SU-DHL-6 (cell line): ENCODE data around the gene TENM4.

ENCODE experiments used
- H2AFZ ChIP-seq: fragments of 200-600 bp; sonication (generic); 2 replicates; pipeline ENCODE4 v1.6.1; 2014; ENCODE audit warnings: low read depth, mild to moderate bottlenecking, moderate library complexity, mixed read lengths, antibody characterized with exemption, low read length; ENCODE audit not compliant: severe bottlenecking
- H3F3A ChIP-seq: fragments of 200-600 bp; shearing (Covaris generic); 2 replicates; pipeline ENCODE4 v1.6.0; 2016; ENCODE audit warnings: antibody characterized with exemption, mild to moderate bottlenecking; ENCODE audit not compliant: insufficient read depth
- H3K27ac ChIP-seq: fragments of 200-600 bp; sonication (generic); 2 replicates; pipeline ENCODE4 v1.5.1; 2016; ENCODE audit warnings: low read depth, mild to moderate bottlenecking, low read length, moderate library complexity, mixed read lengths
- H3K27me3 ChIP-seq: fragments of 200-600 bp; sonication (generic), shearing (Covaris generic); 2 replicates; pipeline ENCODE4 v1.6.0; 2014; ENCODE audit warnings: mild to moderate bottlenecking, low read length
- H3K36me3 ChIP-seq: fragments of 200-600 bp; sonication (generic); 2 replicates; pipeline ENCODE4 v1.6.1; 2014; ENCODE audit warnings: mild to moderate bottlenecking, low read length, mixed read lengths
- H3K4me2 ChIP-seq: fragments of 300-600, 200-600 bp; shearing (Covaris generic), sonication (generic); 2 replicates; pipeline ENCODE4 v1.6.0; 2014; ENCODE audit warnings: low read length, low read depth, mild to moderate bottlenecking; ENCODE audit not compliant: poor library complexity, severe bottlenecking
- H3K4me3 ChIP-seq: fragments of 200-600 bp; sonication (generic); 2 replicates; pipeline ENCODE4 v1.5.1; 2014; ENCODE audit warnings: antibody characterized with exemption, low read length, mild to moderate bottlenecking, mixed read lengths; ENCODE audit not compliant: insufficient read depth, poor library complexity, severe bottlenecking
- H3K79me2 ChIP-seq: fragments of 200-600 bp; sonication (generic); 2 replicates; pipeline ENCODE4 v1.6.1; 2014; ENCODE audit warnings: mild to moderate bottlenecking, low read length, moderate library complexity; ENCODE audit not compliant: insufficient read depth
- H3K9ac ChIP-seq: fragments of 200-600 bp; sonication (generic); 2 replicates; pipeline ENCODE4 v1.7.0; 2014; ENCODE audit warnings: mild to moderate bottlenecking, low read length
- H3K9me2 ChIP-seq: fragments of 200-600 bp; sonication (generic); replicated peaks from 2 replicates; pipeline ENCODE4 v1.6.1; 2014; ENCODE audit warnings: low read length; ENCODE audit not compliant: insufficient read depth
- H3K9me3 ChIP-seq: fragments of 200-600 bp; sonication (generic); 2 replicates; pipeline ENCODE4 v1.6.1; 2014; ENCODE audit warnings: low read length, mixed read lengths; ENCODE audit not compliant: insufficient read depth
- H4K20me1 ChIP-seq: fragments of 200-600 bp; sonication (generic); 2 replicates; pipeline ENCODE4 v1.6.1; 2014; ENCODE audit warnings: low read depth, mild to moderate bottlenecking, antibody characterized with exemption, low read length, moderate library complexity, mixed read lengths
- EZH2phosphoT487 ChIP-seq: fragments of 200-600 bp; sonication (generic), shearing (Covaris generic); conservative IDR thresholded peaks from 2 replicates; pipeline ENCODE4 v1.6.1; 2018; ENCODE audit warnings: mild to moderate bottlenecking, antibody characterized with exemption, low read length, moderate library complexity, mixed read lengths
- TF ChIP-seq, protein P1 (sequence below): fragments of 200-600 bp; sonication (generic); IDR thresholded peaks from one replicate; pipeline ENCODE4 v1.5.1; 2017; ENCODE audit warnings: antibody characterized with exemption, mild to moderate bottlenecking, low read length, moderate library complexity; ENCODE audit not compliant: insufficient read depth, poor library complexity, severe bottlenecking

Gene TENM4

GRCh38 chr11:78791254-78791653, 649.6 kb downstream of the TENM4 start:
- Histone ChIP-seq H3K9ac (no peak overlapping the region), H3K9me2 (no peaks in the 10 kb centered on the region)

GRCh38 chr11:78790784-78791183, 650.0 kb downstream of the TENM4 start:
- no peak for TF ChIP-seq EZH2phosphoT487
- TF ChIP-seq, protein P1, sequence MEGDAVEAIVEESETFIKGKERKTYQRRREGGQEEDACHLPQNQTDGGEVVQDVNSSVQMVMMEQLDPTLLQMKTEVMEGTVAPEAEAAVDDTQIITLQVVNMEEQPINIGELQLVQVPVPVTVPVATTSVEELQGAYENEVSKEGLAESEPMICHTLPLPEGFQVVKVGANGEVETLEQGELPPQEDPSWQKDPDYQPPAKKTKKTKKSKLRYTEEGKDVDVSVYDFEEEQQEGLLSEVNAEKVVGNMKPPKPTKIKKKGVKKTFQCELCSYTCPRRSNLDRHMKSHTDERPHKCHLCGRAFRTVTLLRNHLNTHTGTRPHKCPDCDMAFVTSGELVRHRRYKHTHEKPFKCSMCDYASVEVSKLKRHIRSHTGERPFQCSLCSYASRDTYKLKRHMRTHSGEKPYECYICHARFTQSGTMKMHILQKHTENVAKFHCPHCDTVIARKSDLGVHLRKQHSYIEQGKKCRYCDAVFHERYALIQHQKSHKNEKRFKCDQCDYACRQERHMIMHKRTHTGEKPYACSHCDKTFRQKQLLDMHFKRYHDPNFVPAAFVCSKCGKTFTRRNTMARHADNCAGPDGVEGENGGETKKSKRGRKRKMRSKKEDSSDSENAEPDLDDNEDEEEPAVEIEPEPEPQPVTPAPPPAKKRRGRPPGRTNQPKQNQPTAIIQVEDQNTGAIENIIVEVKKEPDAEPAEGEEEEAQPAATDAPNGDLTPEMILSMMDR: no peak
- no peak overlapping the region for H3K9ac ChIP-seq
- no peak overlapping the region for H2AFZ ChIP-seq
- H3K27me3 ChIP-seq: no peaks in the 10 kb centered on the region
- H4K20me1 ChIP-seq: no peaks in the 10 kb centered on the region
- no peaks in the 10 kb centered on the region for H3K79me2 ChIP-seq
- no peak overlapping the region for H3K4me2 ChIP-seq
- H3K36me3 ChIP-seq: no peaks in the 10 kb centered on the region
- no peaks in the 10 kb centered on the region for H3K9me3 ChIP-seq
- no peak overlapping the region for H3K27ac ChIP-seq
- H3K9me2 ChIP-seq: no peaks in the 10 kb centered on the region
- no peak overlapping the region for H3K4me3 ChIP-seq
- H3F3A ChIP-seq: no peaks in the 10 kb centered on the region

More at GRCh38 chr11:78791254-78791653, 649.6 kb downstream of the TENM4 start:
- Histone ChIP-seq H3K79me2 (no peaks in the 10 kb centered on the region), H3K4me3 (no peak overlapping the region), H3K9me3 (no peaks in the 10 kb centered on the region), H3F3A (no peaks in the 10 kb centered on the region), H3K27me3 (no peaks in the 10 kb centered on the region), H4K20me1 (no peaks in the 10 kb centered on the region), H2AFZ (no peak overlapping the region), H3K36me3 (no peaks in the 10 kb centered on the region), H3K27ac (no peak overlapping the region), H3K4me2 (no peak overlapping the region)
- TF ChIP-seq EZH2phosphoT487: no peak
- TF ChIP-seq, protein P1: no peak

DNA sequence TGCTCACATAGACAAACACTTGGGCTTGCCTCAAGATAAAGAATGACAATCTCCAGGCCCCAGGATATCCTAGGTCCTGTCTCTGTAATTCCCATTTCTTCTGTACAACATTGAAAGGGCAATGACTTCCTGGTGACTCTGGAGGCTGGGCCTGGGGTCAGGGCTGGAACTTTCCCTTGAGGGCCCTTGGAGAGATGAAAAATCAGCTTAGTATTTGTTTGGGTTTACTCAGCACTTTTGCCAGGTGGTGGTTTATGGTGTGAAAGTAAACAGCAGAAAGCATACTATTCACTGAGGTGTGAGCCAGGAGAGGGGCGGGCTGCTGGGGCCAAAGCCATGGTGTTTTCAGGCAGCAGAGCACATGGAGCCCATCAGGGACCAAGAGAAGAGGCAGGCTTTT, 651.5 kb downstream of the TENM4 start:
- Histone ChIP-seq H3K27ac (no peak overlapping the region), H2AFZ (no peak overlapping the region), H3K9me3 (no peaks in the 10 kb centered on the region), H4K20me1 (no peaks in the 10 kb centered on the region), H3K4me3 (no peak overlapping the region), H3K27me3 (no peaks in the 10 kb centered on the region), H3K9me2 (no peaks in the 10 kb centered on the region), H3F3A (no peaks in the 10 kb centered on the region), H3K36me3 (no peaks in the 10 kb centered on the region), H3K79me2 (no peaks in the 10 kb centered on the region), H3K9ac (no peak overlapping the region), H3K4me2 (no peak overlapping the region)
- TF ChIP-seq, protein P1: no peak
- no peak for TF ChIP-seq EZH2phosphoT487

DNA sequence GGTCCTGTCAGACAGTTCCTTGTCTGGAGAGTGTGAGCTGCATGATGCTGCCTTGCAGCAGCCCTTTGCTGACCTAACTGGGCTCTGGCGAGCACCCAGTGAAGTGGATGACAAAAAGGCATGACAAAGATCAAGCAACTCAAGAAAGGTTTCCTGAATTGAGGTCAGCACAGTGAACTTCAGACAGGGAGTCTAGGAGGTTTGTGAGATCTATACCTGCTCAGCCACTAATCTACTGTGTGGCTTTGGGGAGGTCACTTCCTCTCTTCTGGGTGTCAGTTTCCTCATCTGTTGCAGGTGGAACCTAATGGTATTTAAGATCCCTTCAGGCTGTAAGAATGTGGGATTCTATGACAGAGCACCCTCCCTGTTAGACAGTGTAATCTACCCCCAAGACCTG, 652.3 kb downstream of the TENM4 start:
- Histone ChIP-seq H3K4me3 (no peak overlapping the region), H3K9me3 (no peaks in the 10 kb centered on the region), H3K27me3 (no peaks in the 10 kb centered on the region), H3F3A (no peaks in the 10 kb centered on the region), H3K27ac (no peak overlapping the region), H3K9me2 (no peaks in the 10 kb centered on the region), H2AFZ (no peak overlapping the region), H3K79me2 (no peaks in the 10 kb centered on the region), H3K36me3 (no peaks in the 10 kb centered on the region), H4K20me1 (no peaks in the 10 kb centered on the region), H3K4me2 (no peak overlapping the region), H3K9ac (no peak overlapping the region)
- TF ChIP-seq, protein P1: no peak
- no peak for TF ChIP-seq EZH2phosphoT487
